Forelimb muscle (tissue), 1 donor: Measurements from ENCODE around the gene DNAJC17. TPM values are rescaled to one million over a fixed set of nuclear protein-coding genes. Genes with fewer than 3 reads are reported as not detected.

Experiments used
- DNase-seq: peaks from one replicate; pipeline ENCODE4 v3.0.0-alpha.2; 2013; ENCODE audit warnings: low read depth
- polyA plus RNA-seq: library from polyadenylated mRNA; unstranded; fragments of 120-200 nt; gene quantifications from one replicate; pipeline ENCODE4 v1.2.1, GENCODE V29; 2013; ENCODE audit not compliant: insufficient read length

The DNAJC17 gene
- polyA plus RNA-seq, 1 donor: 22.8 TPM

DNA sequence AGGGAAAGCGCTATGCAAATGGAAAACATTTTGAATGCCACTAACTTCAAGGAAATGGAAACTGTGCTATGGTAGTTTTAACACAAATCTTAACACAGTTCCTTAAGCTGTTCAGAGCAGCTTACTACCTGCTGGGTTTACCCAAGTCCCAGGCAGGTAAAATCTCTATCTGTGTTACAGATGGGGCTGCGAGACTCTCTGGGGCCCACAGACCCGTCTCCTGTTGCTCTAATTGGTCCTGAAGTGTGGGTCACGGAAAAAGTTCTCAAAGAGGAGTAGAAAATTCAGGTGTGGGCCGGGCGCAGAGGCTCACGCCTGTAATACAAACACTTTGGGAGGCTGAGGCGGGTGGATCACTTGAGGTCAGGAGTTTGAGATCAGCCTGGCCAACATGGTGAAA, 17.3 kb downstream of the DNAJC17 start:
- no peak for DNase-seq

DNA sequence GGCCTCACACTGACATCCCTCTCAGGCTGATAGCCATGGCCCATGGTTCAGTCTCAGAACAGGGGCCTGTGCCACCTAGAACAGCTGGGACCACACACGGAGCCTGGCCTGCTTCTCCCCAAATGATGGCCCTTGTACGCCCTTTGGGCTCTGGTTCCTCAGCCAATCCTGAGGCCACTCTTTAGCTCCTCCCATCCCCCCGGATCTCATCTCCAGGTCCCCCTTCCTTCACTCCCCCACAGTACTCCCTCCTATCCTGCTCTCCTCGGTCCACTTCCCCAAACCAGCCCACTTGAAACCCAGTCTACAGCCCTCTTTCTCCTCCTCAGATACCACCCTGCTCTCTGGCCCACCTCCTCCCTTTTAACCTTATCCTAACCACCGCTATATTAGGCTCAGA, 18.2 kb downstream of the DNAJC17 start:
- DNase-seq: no peak

DNA sequence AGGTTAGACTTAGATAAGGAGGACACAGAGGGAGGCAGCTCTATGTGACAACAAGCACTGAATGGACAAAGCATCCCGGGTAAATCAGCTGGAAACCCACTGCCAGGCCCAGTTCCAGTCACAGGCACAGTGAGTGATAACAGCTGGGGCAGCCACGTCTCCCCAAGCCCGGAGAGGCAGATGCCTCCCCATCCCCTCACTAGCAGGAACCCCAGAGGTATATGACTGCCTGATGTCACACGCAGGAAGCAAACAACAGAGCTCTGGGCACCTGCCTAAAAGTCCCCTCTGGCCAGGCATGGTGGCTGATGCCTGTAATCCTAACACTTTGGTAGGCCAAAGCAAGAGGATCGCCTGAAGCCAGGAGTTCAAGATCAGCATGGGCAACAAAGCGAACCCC, 19.3 kb downstream of the DNAJC17 start:
- no peak for DNase-seq

DNA sequence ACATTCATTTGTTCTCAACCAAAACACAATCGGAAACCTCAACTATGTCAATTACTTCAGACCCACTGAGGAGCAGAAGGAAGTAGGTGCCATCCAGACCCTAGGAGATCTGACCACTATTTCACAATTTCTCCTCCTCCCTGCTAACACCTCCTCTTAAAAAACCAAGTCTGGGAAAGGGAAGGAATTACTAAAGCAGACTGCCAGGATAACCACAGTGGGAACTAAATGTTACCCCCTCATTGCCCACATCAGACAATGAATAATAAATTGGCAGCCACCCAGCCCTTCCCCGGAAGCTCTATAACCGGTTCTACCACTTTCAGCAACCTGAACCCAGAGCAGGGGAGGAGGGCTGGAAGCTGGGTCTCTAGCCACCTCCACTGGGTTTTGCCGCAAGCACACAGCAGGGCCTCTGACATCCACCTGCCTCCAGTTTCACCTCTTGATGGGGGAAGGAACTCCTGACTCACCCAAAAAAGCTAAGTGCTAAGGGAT, 19.9 kb downstream of the DNAJC17 start:
- no peak for DNase-seq

DNA sequence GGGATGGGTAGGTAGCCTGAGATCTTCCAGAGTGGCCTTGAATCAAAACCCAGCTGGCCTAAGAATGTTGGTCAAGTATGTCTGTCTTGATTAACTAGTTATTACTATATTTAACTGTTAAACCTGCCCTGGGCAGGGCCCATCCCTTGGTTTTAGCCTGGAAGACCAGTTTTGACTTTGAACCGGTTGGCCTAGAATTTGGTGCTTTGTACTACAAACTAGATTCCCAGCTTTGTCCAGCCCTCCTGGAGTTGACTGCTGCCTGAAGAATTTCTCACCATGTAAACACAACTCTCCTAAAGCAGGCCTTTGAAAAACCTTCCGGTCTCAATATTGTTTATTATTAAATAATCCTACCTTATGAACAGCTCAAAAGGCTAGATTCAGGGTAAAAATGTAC, 21.5 kb downstream of the DNAJC17 start:
- no peak for DNase-seq

DNA sequence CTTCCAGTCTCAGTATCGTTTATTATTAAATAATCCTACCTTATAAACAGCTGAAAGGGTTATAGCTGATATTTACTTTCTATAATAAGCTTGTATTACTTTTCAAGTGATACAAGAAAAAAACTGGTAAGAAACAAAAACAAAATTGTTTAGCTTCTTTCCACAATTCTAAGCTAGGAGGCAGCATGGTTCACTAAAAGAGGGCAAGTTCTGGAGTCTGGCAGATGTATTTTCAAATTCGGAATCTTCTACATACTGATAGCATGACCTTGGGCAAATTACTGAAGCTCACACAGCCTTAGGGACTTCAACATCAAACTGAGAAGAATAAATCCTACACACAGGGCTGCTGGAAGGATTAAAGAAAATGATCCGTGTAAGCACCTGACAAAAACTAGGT, 22.1 kb downstream of the DNAJC17 start:
- DNase-seq: no peak

DNA sequence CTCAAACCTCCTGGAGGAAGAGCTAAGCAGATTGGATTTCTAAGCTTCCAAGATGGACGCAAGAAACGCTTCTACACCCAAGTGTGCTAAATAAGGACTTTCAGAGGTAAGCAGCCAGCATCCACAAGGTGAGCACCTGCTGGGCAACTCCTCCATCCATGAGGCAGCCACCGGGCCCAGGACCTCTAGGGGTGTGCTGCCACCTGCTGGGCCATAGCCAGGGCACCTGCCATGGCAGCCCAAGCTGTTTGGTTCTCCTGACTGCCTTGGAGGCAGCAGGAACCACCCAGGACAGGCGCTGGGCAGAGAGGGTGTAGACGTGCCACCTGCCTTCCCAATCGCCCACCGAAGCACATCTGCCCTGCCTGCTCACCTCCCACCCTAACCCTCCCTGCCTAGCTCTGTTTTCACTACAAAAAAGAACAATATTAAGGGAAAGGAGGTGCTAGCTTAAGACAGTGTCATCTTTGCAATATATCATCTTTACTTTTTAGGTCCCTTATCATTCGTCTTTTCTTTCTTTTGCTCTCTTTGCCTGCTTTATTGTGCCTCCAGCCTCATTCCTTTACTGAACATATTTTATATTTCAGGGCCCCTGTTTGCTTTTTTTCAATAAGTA, 24.6 kb downstream of the DNAJC17 start:
- no peak for DNase-seq

DNA sequence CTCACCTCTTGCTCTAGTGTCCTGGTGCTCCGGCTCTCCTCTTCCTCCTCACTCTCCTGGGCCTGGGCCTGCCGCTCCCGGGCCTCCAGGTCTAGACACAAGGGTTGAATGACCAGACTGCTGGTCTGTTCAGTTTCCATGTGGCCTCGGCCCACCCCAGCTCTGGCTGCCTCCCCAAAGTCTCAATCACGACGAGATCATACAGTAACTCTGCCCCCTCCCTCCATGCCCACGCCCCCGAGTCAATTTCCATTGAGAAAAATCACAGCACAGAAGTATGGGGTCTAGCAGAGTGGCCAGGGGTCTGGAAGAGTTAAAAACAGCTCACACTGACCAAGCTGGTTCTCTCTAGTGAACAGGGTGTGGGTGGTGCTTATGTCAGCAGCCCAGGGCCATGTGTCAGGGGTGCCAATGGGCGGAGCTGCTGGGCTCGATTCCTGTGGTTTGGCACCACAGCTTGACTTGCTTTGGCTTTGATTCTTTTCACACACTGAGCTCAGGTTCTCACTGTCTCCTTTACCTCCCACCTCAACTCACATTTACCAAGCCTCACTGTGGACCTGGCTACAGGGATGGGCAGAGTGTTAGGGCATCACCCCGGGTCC, 30.6 kb downstream of the DNAJC17 start:
- DNase-seq: no peak

DNA sequence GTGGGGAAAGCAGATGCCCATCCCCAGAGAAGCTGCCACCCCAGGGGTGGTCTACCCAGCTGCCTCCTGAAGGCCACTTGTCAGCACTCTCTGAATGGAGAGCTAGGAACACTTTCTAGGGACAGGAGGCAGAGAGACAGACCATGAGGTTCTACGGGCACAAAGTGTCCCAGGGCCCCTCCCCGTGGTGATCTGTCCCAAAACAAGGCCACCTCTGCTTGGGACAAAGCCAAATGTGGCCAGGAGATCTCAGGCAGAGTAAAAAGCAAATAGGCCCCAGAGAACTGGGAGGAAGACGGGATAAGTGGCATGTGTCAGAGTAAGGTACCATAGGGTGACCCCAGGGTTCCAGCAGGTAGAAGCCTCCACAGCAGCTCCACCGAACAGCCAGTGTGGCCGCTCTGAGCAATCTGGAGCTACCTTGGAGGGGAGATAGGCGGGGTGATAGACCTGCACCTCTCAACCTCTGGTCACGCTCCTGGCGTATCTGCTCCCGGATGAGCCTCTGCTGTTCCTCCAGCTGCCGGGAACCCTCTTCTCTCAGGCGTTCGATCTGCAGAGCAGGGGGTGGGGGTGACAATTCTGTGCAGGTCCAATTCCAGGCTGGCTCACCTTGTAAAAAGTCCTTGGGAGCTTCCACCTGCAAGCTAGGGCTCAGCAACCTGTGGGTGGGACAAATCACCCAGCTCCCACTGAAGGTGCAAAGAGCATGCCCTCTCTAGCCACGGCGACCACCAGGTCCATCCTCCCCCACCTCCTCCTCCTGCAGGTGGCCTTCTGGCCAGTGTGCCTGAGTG, 31.3 kb downstream of the DNAJC17 start:
- no peak for DNase-seq

DNA sequence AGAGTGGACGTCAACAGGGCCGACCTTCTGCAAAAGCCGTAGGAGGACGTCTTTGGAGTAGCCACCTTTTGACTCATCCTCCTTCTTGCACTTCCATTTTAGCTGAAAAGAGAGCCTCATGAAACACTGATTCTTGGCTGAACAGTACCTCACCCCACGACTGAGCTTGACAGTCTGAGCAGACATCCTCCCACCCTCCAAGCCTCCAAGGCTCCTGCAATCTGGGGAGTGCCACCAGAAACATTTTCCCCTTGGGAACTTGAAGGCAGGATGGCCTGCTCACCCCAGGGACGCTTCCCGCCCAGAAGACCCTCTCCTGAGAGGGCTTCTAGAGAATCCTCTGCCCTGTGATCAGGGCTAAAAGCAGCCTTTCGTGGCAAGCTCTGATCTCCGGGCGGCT, 32.3 kb downstream of the DNAJC17 start:
- no peak for DNase-seq

DNA sequence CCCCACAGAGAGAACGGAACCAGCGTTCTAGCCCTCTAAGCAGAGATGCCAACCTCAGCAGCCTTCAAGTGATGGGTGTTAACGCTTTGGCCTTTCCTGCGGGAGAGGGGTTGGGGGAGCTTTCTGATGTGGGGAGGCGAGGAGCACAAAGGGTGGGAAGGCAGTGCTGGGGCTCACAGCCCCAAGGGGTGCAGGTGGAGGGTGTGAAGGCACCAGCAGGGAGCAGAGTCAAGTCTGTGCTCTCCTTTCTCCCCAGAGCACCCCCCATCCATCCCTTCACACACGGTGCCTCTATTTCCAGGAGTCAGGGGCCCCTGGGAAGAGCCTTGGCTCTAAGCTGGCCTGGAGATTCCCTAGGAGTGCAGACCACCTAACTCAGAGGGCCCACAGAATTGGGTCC, 33.4 kb downstream of the DNAJC17 start:
- DNase-seq: no peak

DNA sequence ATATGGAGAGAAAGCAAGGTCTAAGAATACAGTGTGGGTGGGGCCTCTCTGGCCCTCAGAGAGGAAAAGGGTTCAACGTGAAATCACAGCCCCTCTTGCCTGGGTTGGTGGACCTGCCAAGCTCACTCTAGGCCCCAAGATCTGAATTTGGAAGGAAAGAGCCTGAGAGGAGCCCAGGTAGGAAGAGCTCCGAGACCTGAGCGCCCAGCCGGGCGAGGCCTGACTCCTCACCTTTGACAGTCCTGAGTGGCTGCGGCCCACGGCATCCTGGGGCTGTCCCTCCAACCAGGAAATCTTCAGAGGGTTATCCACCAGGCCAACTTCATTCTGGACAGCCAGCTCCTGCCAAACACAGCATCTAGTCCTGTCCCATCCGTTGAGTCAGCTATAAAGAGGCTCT, 33.8 kb downstream of the DNAJC17 start:
- no peak for DNase-seq

DNA sequence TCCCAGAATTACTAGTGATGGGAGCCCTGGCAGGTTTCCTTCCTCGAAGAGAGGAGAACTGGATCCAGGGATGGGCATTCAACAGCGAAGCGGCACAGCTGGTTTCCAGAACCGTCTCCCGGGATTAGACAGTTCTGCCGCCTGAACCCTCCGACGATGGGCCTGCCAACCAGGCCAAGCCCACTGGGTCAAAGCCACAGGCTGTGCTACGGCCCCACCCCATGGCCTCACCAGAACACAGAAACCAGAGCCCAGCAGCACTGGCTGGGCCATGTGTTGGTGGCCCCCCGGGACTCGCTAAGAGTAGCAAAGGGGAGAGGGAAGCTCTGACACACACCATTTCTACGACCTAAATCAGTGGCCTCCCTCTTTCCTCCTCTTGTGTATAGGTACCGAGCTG, 35.3 kb downstream of the DNAJC17 start:
- DNase-seq: no peak

DNA sequence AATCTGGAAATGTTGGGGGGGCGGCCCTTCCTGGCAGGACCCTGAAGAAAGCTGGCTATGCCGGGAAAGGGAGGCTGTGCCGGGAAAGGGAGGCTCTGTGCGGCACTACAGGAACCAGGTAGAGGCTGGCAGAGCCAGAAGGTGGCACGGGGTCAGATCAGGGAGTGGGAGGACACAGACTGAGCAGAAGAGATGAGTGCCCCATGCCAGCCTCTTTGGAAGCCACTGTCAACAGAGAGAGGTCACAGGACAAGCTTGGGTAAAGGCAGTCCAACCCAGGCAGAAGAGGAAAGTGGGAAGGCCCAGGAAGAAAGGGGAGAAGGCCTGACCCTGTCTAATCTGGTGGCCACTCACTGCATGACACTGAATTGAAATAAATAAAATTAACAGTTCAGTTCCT, 36.0 kb downstream of the DNAJC17 start:
- DNase-seq: no peak

DNA sequence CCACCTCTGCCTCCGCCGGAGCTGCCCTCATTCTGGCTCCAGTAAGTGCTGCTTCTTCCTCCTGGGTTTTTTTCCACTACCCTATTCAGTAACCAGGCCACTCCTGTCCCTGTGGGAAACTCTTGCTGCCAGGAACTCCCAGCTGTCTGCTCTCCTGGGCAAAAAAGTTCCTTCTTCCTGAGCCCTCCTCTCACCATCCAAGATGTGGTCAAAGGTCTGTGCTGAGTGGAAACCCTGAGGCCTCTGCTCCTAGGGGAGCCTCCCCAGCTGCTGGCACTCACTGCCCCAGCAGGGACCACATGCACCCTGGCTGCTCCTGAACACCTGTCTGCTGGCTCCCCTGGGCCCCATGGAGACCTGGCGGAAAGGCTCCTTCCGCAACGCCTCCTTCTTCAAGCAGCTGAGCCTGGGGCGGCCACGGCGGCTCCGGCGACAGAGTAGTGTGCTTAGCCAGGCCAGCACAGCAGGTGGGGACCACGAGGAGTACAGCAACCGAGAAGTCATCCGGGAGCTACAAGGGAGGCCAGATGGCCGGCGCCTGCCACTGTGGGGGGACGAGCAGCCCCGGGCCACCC, 37.0 kb downstream of the DNAJC17 start:
- no peak for DNase-seq

DNA sequence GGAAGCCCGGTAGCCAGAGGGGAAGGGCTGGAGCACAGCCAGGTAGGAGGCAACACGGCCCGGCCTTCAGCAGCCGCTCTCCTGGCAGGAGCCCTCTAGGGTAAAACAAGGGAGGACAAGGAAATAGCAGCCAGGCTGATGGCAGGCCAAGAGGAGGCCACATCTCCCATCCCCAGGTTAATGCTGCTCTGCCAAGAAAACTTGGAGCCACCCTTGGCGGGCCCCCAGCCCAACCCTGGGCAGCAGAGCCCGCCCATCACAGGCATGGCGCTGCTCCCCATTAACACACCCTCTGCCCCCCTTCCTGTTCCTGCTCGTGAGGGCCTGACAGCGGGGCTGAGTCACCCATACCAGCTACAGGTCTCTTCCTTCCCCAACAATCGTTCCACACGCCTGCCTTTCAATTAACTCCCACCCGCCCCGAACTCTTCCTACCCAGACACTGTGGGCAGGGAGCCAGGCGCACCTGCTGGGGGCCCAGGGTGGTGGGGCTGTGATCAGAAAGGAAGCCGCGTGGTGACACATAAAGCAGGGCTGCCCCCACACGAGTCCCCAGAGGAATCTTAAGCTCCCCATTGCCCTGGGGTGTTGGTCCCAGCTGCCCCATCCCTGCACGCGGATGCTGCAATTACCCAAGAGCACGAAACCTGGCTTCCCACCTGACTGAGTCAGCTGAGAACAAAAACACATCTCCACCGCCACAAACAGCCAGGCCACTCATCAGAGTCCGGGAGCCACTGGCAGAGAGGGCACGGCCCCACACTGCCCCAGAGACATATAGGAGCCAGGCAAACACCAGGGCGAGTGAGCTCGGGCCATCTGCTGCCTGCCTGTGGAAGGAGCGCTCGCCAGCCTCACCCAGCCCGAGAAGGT, 37.8 kb downstream of the DNAJC17 start, which contains the start of gene C15orf62:
Gene C15orf62, plus strand, starts transcription at position 707 of the 873 bp plus-strand sequence. CDS start 516 bp downstream, outside the sequence.
- no peak for DNase-seq

DNA sequence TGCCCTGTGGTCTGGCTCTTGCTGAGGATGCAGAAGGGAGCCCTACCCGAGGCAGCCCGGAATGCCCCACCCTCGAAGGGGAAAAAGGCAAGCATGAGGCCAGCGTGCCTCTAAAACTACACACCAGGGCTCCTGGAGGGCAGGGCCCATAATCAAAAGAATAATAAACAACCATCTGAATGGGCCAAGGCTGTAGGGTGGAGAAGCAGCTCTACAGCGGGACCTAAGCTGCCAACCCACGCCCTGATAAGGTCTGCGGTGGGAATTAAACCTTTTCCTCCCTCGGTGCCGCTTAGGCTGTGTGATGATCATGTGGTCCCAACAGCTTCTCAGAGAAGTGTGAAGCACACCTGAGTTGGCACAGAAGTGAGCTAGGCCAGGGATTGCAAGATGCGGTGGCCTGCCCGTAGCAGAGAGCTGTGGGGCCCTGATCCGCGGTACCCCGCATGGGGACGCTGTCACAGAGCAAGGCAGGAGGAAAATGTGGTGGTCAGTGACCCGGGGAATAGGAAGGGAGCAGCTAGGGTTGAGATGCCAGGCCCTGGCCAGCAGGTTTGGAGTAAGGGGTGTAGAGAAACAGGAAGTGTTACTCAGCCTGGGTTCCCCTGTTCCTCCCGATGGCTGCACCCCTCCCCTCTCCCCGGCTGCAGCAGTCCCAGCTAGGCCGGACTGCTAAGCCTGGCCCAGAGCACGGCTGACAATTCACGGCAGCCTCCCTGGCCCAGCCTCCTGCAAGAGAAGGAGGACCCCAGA, 38.6 kb downstream of the DNAJC17 start:
- no peak for DNase-seq

DNA sequence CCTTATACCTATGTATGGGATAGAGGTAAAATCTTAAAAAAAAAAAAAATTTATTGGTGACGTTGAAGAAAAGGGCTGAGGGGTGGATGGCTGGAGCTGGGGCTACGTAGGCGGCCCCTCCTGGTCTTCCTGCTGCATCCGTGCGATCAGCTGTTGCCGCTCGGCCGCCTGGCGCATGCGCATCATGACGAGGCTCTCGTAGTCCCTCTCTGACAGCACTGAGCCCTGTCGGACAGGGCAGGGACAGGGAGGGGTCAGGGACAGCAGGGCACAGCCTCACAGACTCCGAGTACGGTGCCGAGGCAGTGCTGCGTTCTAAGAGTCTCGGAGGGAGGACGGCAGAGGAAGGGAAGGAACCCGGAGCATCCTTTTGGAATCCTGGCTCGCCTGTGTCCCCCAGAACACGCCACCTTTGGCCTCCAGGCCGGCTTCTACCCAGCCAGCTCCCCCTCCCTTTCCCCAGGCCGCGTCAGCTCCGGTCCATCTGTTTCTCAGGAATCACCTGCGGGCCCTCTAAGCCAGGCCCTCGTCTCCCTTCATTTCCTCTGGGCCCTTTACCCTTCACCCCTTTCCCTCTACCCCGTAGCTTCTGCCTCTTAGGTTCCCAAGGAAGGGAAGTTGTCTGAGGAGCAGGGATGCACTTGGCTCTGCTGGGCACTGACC, 39.3 kb downstream of the DNAJC17 start:
- no peak for DNase-seq

DNA sequence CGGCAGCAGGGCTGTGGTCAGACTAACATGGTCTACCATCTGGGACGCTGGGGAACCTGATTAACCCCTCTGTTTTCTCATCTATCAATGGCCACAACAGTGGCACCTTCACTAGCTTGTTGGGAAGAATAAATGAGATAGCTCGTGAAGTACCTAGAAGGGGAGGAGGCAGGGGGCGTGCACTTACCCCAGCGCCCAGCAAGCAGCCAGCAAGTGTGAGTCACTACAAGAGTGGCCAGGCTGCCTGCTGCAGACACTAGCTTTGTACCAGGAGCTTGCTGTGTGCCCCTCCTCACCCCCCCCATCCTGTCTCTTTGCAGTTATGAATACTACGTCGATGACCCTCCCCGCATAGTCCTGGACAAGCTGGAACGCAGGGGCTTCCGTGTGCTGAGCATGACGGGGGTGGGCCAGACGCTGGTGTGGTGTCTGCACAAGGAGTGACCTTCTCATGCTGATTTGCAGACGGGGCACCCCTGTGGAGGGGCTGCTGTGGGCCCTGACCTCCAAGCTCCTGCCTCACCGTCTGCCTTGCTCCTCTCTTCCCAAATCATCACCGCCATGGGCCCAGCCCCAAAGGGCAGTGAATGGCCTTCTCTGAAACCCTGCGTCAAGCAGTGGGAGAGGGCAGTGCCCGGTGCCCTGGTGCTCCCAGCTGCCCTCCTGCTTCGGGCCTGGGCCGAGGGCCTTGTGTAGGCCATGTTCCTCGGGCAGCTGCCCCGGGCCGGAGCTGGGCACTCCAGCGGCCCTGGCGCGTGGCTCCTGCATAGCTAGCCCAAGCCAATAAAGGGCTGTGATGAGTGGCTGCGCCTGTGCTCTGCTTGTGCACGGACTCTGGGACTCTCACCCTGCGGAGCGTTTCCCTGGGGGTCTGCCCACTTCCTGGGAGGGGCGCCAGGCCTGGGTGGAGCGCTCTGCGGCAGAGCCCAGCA, 40.1 kb downstream of the DNAJC17 start:
- no peak for DNase-seq
